Measurements from ENCODE around the gene WDR7.

The WDR7 gene

DNA sequence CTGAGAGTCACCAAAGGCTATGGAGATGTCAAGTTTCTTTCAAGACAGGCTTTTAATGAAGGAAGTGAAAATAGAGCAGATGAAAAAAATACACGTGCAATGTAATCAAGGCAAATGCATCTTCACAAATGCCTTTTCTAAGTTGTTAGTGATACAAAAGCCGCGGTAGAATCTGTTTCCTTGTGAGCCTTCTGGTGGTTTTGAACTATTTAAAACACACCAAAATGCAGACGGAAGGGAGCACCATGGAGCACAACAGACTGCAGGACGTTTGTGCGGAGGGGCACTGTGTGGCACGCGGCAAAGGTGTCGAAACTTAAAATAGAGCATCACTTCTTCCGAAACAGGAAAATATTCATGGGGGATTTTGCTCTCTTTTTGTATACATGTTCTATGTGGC lies 430.7 kb downstream of the WDR7 start:
- TF ChIP-seq CTCF (IDR thresholded peaks at IDR 0.05; ENCODE audit: low read depth, low read length), result no peak
- no peak for DNase-seq (ENCODE audit: extremely low read depth, low read depth)

- no peak for DNase-seq (ENCODE audit: extremely low read depth, low read depth)
- no peak for TF ChIP-seq CTCF (IDR thresholded peaks at IDR 0.05; ENCODE audit: low read depth, low read length)
These were observed 432.3 kb downstream of the WDR7 start for GRCh38 chr18:57083485-57083884.

GRCh38 chr18:57084331-57085271 lies 433.4 kb downstream of the WDR7 start:
- no peak for DNase-seq (ENCODE audit: extremely low read depth, low read depth)
- no peak for TF ChIP-seq CTCF (IDR thresholded peaks at IDR 0.05; ENCODE audit: low read depth, low read length)

DNA sequence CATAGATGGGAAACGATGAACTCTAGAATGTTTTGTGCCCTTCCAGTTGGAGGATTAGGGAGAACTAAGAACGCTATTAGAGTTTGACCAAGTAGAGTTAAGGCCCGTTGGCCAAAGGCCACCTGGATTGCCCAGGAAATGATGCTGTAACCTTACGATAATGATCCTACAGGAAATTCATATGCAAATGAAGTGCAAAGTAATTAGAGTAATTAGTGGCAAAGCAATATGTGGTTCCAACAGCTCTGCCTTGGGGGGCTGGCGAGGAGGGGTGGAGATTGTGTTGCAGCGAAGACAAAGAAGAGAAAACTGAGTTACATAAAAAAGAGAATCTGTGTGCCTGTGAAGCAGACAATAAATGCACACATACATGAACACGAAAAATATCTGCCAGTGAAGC lies 434.2 kb downstream of the WDR7 start:
- no peak for TF ChIP-seq CTCF (IDR thresholded peaks at IDR 0.05; ENCODE audit: low read depth, low read length)
- no peak for DNase-seq (ENCODE audit: extremely low read depth, low read depth)

- TF ChIP-seq CTCF (IDR thresholded peaks at IDR 0.05; ENCODE audit: low read depth, low read length), result no peak
- DNase-seq (ENCODE audit: extremely low read depth, low read depth), result no peak
These were observed 435.0 kb downstream of the WDR7 start for GRCh38 chr18:57086163-57086562.
